ENCODE measurements around the gene SMPD1. TPM values are rescaled to one million over a fixed set of nuclear protein-coding genes. Genes with fewer than 3 reads are reported as not detected.

SMPD1 gene
- total RNA-seq, result 49.9 and 60.9 TPM in 2 replicates

DNA sequence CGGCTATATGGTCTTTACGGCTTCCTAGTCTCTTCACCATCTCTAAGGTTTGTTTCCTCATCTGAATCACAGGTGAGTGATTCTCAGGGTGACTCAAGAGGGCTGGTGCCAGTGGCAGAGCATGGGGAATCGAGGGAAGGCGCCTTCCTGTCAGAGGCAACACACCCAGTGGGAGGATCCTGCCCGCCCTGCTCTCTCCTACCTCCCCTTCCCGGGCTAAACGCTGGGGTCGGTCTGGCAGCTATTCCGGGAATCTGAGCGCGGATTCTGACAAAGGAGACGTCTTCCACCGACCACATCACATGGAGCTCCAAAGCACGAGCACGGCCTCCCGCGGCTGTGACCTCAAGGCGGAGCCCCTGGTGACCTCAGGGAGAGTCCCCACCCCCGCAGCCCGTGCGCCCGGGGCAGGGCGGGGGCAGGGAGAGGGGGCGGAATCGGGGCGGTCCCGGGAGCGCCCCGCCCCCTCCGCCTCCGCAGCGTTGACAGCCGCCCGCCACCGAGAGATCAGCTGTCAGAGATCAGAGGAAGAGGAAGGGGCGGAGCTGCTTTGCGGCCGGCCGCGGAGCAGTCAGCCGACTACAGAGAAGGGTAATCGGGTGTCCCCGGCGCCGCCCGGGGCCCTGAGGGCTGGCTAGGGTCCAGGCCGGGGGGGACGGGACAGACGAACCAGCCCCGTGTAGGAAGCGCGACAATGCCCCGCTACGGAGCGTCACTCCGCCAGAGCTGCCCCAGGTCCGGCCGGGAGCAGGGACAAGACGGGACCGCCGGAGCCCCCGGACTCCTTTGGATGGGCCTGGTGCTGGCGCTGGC lies at the start of gene SMPD1:
SMPD1 (plus strand) TSS at position 570 of the 813 bp plus-strand sequence; CDS start at position 695, 125 bp downstream.

GRCh38 chr11:6419009-6419631 lies 28.8 kb downstream of the SMPD1 start, which contains the start of gene APBB1:
Gene APBB1 (minus strand): TSS chr11:6419094. CDS start chr11:6411347, 7,747 bp downstream.

GRCh38 chr11:6440906-6441358 lies 50.7 kb downstream of the SMPD1 start, which contains the start of gene HPX:
Gene HPX (minus strand): TSS chr11:6440987. CDS start chr11:6440963, 24 bp downstream.

Other genes starting within 250 kb of the SMPD1 start
- not detected in 2 replicates for gene OR52B2, start 220.1 kb upstream of the SMPD1 start, total RNA-seq
- not detected in 2 replicates for gene OR52W1, start 191.2 kb upstream of the SMPD1 start, total RNA-seq
- gene C11orf42, start 184.9 kb upstream of the SMPD1 start, total RNA-seq, result not detected in 2 replicates
- 11.8 TPM in 2 replicates for gene FHIP1B, start 155.8 kb upstream of the SMPD1 start, total RNA-seq
- gene CNGA4, start 151.4 kb upstream of the SMPD1 start, total RNA-seq, result 0.13 TPM in 1 of 2 replicates, not detected in the other
- not detected in 2 replicates for gene CCKBR, start 130.6 kb upstream of the SMPD1 start, total RNA-seq
- 219 and 224 TPM in 2 replicates for gene CAVIN3, start 70.0 kb upstream of the SMPD1 start, total RNA-seq
- gene APBB1, start 28.6 kb downstream of the SMPD1 start, total RNA-seq, result 32.1 and 37.8 TPM in 2 replicates
- gene HPX, start 50.5 kb downstream of the SMPD1 start, total RNA-seq, result 0.65 and 2.2 TPM in 2 replicates
- 13.3 and 13.5 TPM in 2 replicates for gene TRIM3, start 83.5 kb downstream of the SMPD1 start, total RNA-seq
- 47.9 and 59.8 TPM in 2 replicates for gene ARFIP2, start 90.9 kb downstream of the SMPD1 start, total RNA-seq
- gene TIMM10B, start 91.0 kb downstream of the SMPD1 start, total RNA-seq, result 37.9 and 46.8 TPM in 2 replicates
- 7.9 and 9.3 TPM in 2 replicates for gene DNHD1, start 106.8 kb downstream of the SMPD1 start, total RNA-seq
- 9.8 and 11.2 TPM in 2 replicates for gene RRP8, start 213.1 kb downstream of the SMPD1 start, total RNA-seq
- 126 and 130 TPM in 2 replicates for gene ILK, start 213.3 kb downstream of the SMPD1 start, total RNA-seq
- gene TAF10, start 221.7 kb downstream of the SMPD1 start, total RNA-seq, result 24.1 and 38.9 TPM in 2 replicates
- gene TPP1, start 228.9 kb downstream of the SMPD1 start, total RNA-seq, result 68.5 and 100 TPM in 2 replicates